ENCODE measurements around the gene FAM187B.
A peak's percentile ranks its signal among the peaks of the same experiment; 100 is the strongest.

Gene FAM187B

GRCh38 chr19:35256566-35256965 is 28.0 kb upstream of the FAM187B start:
- Histone ChIP-seq H3K36me3 (ENCODE audit: control insufficient read depth, insufficient read depth, low read length) (no peaks in the 10 kb centered on the region), H3K4me3 (ENCODE audit: low read length) (no peak overlapping the region)

GRCh38 chr19:35254341-35255297 is 26.1 kb upstream of the FAM187B start:
- Histone ChIP-seq H3K27me3 (ENCODE audit: control insufficient read depth, insufficient read depth, low read length) (no peaks in the 10 kb centered on the region), H3K4me3 (ENCODE audit: low read length) (no peak overlapping the region), H3K4me1 (ENCODE audit: control insufficient read depth, insufficient read depth, low read length) (peaks cover 44% of the 10 kb centered on the region), H3K36me3 (ENCODE audit: control insufficient read depth, insufficient read depth, low read length) (peaks cover 3% of the 10 kb centered on the region), H3K9me3 (ENCODE audit: control insufficient read depth, low read length) (no peaks in the 10 kb centered on the region), H3K9ac (ENCODE audit: low read length) (no peak overlapping the region)

More at GRCh38 chr19:35256566-35256965, 28.0 kb upstream of the FAM187B start:
- Histone ChIP-seq H3K9me3 (ENCODE audit: control insufficient read depth, low read length) (no peaks in the 10 kb centered on the region), H3K9ac (ENCODE audit: low read length) (no peak overlapping the region), H3K4me1 (ENCODE audit: control insufficient read depth, insufficient read depth, low read length) (peaks cover 29% of the 10 kb centered on the region), H3K27me3 (ENCODE audit: control insufficient read depth, insufficient read depth, low read length) (no peaks in the 10 kb centered on the region)

DNA sequence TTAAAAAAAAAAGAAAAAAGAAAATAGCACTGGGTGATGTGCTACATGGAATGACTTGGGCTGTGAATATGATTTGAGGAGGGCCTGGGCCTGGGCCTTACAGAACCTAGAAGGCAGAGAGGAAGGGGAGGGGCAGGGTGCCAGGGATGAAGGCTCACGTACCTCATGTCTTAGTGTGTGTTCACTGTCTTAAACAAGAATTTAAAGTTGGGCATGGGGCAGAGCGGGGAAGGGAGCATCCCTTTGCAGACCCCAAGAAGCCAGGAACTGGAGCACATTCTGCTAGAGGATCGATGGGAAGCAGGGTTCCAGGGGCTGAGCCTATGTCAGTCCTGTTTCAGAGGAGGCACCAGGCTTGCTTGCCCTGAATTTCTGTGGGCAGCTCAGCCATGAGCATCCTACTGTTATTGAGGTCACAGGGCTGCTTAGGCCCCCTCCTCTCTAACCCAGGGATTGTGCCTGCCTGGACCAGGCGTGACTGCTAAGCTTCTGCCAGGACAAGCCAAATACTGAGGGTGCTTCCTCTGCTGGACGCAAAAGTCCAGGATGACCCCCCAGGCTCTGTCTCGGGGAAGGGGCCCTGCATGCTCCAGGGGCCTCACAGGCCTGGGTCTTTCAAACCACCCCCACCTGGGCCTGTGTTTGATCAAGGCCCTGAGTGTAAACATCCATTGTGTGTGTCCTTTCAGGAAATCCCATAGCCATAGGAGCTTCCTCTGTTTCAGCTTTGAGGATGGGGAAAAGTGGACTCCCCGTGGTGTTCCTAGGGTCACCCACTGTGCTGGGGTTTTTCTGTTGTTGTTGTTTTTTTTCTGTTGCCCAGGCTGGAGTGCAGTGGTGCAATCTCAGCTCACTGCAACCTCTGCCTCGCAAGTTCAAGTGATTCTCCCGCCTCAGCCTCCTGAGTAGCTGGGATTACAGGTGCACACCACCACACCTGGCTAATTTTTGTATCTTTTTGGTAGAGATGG is 25.1 kb upstream of the FAM187B start:
- Histone ChIP-seq H3K9me3 (ENCODE audit: control insufficient read depth, low read length) (no peaks in the 10 kb centered on the region), H3K4me3 (ENCODE audit: low read length) (no peak overlapping the region), H3K36me3 (ENCODE audit: control insufficient read depth, insufficient read depth, low read length) (peaks cover 3% of the 10 kb centered on the region), H3K9ac (ENCODE audit: low read length) (no peak overlapping the region), H3K27me3 (ENCODE audit: control insufficient read depth, insufficient read depth, low read length) (peaks cover 8% of the 10 kb centered on the region), H3K4me1 (ENCODE audit: control insufficient read depth, insufficient read depth, low read length) (peaks cover 44% of the 10 kb centered on the region)

- H3K27me3 ChIP-seq (ENCODE audit: control insufficient read depth, insufficient read depth, low read length) = peaks cover 11% of the 10 kb centered on the region
- H3K4me1 ChIP-seq (ENCODE audit: control insufficient read depth, insufficient read depth, low read length) = peaks cover 47% of the 10 kb centered on the region
- no peak overlapping the region for H3K9ac ChIP-seq (ENCODE audit: low read length)
- no peak overlapping the region for H3K4me3 ChIP-seq (ENCODE audit: low read length)
- H3K9me3 ChIP-seq (ENCODE audit: control insufficient read depth, low read length) = no peaks in the 10 kb centered on the region
- peaks cover 3% of the 10 kb centered on the region for H3K36me3 ChIP-seq (ENCODE audit: control insufficient read depth, insufficient read depth, low read length)
Measured at GRCh38 chr19:35251456-35251855, 22.9 kb upstream of the FAM187B start.

GRCh38 chr19:35249848-35250711 is 21.5 kb upstream of the FAM187B start:
- Histone ChIP-seq H3K27me3 (ENCODE audit: control insufficient read depth, insufficient read depth, low read length) (peaks cover 11% of the 10 kb centered on the region), H3K36me3 (ENCODE audit: control insufficient read depth, insufficient read depth, low read length) (peaks cover 3% of the 10 kb centered on the region), H3K4me3 (ENCODE audit: low read length) (peak overlapping the region; percentile 89), H3K4me1 (ENCODE audit: control insufficient read depth, insufficient read depth, low read length) (peaks cover 42% of the 10 kb centered on the region), H3K9ac (ENCODE audit: low read length) (peak overlapping the region; percentile 88), H3K9me3 (ENCODE audit: control insufficient read depth, low read length) (no peaks in the 10 kb centered on the region)

DNA sequence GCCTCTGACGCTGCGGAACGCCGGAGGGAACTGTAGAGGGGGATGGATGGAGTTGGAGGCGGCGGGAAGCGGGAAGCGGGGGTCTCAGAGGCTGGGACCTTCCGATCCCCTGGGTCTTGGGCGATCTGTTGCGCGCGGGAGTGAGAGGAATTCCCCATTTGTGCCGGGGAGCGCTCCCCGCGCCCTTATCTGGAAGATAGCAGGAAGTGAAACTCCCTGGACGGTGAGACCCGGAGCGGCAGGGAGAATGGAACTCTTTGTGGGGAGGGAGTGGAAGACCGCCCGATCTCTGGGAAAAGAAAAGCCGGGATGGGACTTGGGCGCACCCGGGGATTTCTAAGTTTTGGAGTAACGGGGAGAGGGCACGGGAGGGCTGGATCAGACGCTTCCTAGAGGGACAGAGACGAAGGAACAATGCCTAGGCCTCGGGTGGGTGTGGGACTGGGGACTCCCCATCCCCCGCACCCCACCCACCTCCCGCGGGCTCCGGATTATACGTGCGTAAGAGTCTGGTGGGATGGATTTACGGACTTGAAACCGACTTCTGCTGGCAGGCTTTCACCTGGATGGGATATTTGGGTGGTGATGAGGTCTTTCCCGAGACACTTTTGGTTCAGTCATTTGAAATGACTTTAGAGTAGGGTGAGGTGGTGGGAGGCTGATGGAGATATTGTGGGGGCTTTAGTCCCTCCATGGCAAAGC is 20.8 kb upstream of the FAM187B start:
- Histone ChIP-seq H3K27me3 (ENCODE audit: control insufficient read depth, insufficient read depth, low read length) (peaks cover 11% of the 10 kb centered on the region), H3K4me1 (ENCODE audit: control insufficient read depth, insufficient read depth, low read length) (peaks cover 34% of the 10 kb centered on the region), H3K9ac (ENCODE audit: low read length) (peak overlapping the region; percentile 88), H3K9me3 (ENCODE audit: control insufficient read depth, low read length) (no peaks in the 10 kb centered on the region), H3K36me3 (ENCODE audit: control insufficient read depth, insufficient read depth, low read length) (peaks cover 3% of the 10 kb centered on the region), H3K4me3 (ENCODE audit: low read length) (peak overlapping the region; percentile 89)

DNA sequence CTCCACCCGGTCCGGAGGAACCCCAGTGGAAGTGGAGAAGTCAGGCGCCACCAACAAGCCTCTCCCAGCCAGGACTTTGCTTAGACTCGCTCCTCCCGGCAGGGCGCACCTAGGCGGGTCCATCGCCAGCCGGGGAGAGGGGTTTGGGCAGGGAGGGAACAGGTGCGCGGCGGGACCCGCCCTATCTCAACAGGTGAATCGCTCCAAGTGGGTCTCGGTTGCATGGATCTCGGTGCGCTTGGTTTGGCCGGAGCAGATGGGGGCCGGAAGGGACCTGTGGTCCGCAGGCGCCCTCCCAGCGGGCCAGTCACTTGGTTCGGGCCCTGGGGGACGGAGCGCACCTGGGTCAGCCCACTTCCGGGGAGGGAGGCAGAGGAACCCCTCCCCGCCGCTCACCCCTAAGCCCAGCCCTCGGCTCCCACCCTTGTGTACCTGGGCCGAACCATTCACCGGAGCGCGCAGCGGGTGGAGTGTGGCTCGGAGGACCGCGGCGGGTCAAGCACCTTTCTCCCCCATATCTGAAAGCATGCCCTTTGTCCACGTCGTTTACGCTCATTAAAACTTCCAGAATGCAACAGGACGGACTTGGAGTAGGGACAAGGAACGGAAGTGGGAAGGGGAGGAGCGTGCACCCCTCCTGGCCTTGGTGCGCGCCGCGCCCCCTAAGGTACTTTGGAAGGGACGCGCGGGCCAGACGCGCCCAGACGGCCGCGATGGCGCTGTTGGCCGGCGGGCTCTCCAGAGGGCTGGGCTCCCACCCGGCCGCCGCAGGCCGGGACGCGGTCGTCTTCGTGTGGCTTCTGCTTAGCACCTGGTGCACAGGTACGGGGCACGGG is 20.0 kb upstream of the FAM187B start, which contains the start of gene LSR:
Gene LSR (plus strand): TSS at position 693 of the 836 bp plus-strand sequence. CDS start 21 bp downstream, at position 714.
- Histone ChIP-seq H3K36me3 (ENCODE audit: control insufficient read depth, insufficient read depth, low read length) (peaks cover 3% of the 10 kb centered on the region), H3K4me3 (ENCODE audit: low read length) (peak within 1 kb of the TSS; percentile 89), H3K9me3 (ENCODE audit: control insufficient read depth, low read length) (no peaks in the 10 kb centered on the region), H3K9ac (ENCODE audit: low read length) (peak within 1 kb of the TSS; percentile 88), H3K27me3 (ENCODE audit: control insufficient read depth, insufficient read depth, low read length) (peaks cover 11% of the 10 kb centered on the region), H3K4me1 (ENCODE audit: control insufficient read depth, insufficient read depth, low read length) (peaks cover 26% of the 10 kb centered on the region)

- Histone ChIP-seq H3K9me3 (ENCODE audit: control insufficient read depth, low read length) (no peaks in the 10 kb centered on the region), H3K9ac (ENCODE audit: low read length) (peak overlapping the region; percentile 88), H3K27me3 (ENCODE audit: control insufficient read depth, insufficient read depth, low read length) (peaks cover 11% of the 10 kb centered on the region), H3K4me1 (ENCODE audit: control insufficient read depth, insufficient read depth, low read length) (peaks cover 24% of the 10 kb centered on the region), H3K4me3 (ENCODE audit: low read length) (peak overlapping the region; percentile 89), H3K36me3 (ENCODE audit: control insufficient read depth, insufficient read depth, low read length) (peaks cover 3% of the 10 kb centered on the region)
Measured at GRCh38 chr19:35247526-35248309, 19.2 kb upstream of the FAM187B start.

GRCh38 chr19:35246466-35247092 is 18.0 kb upstream of the FAM187B start:
- H3K36me3 ChIP-seq (ENCODE audit: control insufficient read depth, insufficient read depth, low read length) = peaks cover 3% of the 10 kb centered on the region
- H3K9me3 ChIP-seq (ENCODE audit: control insufficient read depth, low read length) = no peaks in the 10 kb centered on the region
- no peak overlapping the region for H3K9ac ChIP-seq (ENCODE audit: low read length)
- H3K4me3 ChIP-seq (ENCODE audit: low read length) = no peak overlapping the region
- peaks cover 11% of the 10 kb centered on the region for H3K27me3 ChIP-seq (ENCODE audit: control insufficient read depth, insufficient read depth, low read length)
- H3K4me1 ChIP-seq (ENCODE audit: control insufficient read depth, insufficient read depth, low read length) = peaks cover 24% of the 10 kb centered on the region
